Measurements from ENCODE around the gene NR3C1.

Gene NR3C1

GRCh38 chr5:143245929-143246561 is 157.4 kb downstream of the NR3C1 start:
- TF ChIP-seq CTCF (IDR thresholded peaks at IDR 0.05; ENCODE audit: borderline replicate concordance, control extremely low read depth, extremely low read depth, insufficient read depth, missing control alignments): no peak
- in situ Hi-C loops (cut with MboI; ENCODE audit: low sequenced_read_pairs, unreplicated experiment): no loop called here
- no peak for DNase-seq (ENCODE audit: low spot score)

- DNase-seq (ENCODE audit: low spot score): no peak
- in situ Hi-C loops (cut with MboI; ENCODE audit: low sequenced_read_pairs, unreplicated experiment): no loop called here
- TF ChIP-seq CTCF (IDR thresholded peaks at IDR 0.05; ENCODE audit: borderline replicate concordance, control extremely low read depth, extremely low read depth, insufficient read depth, missing control alignments): no peak
These were observed 158.5 kb downstream of the NR3C1 start for GRCh38 chr5:143244990-143245389.

- no peak for TF ChIP-seq CTCF (IDR thresholded peaks at IDR 0.05; ENCODE audit: borderline replicate concordance, control extremely low read depth, extremely low read depth, insufficient read depth, missing control alignments)
- in situ Hi-C loops (cut with MboI; ENCODE audit: low sequenced_read_pairs, unreplicated experiment): no loop called here
- no peak for DNase-seq (ENCODE audit: low spot score)
These were observed 159.3 kb downstream of the NR3C1 start for GRCh38 chr5:143244000-143244736.

- TF ChIP-seq CTCF (IDR thresholded peaks at IDR 0.05; ENCODE audit: borderline replicate concordance, control extremely low read depth, extremely low read depth, insufficient read depth, missing control alignments): no peak
- in situ Hi-C loops (cut with MboI; ENCODE audit: low sequenced_read_pairs, unreplicated experiment): no loop called here
- no peak for DNase-seq (ENCODE audit: low spot score)
These were observed 160.4 kb downstream of the NR3C1 start for GRCh38 chr5:143243103-143243502.

- in situ Hi-C loops (cut with MboI; ENCODE audit: low sequenced_read_pairs, unreplicated experiment): no loop called here
- no peak for DNase-seq (ENCODE audit: low spot score)
- no peak for TF ChIP-seq CTCF (IDR thresholded peaks at IDR 0.05; ENCODE audit: borderline replicate concordance, control extremely low read depth, extremely low read depth, insufficient read depth, missing control alignments)
These were observed 161.6 kb downstream of the NR3C1 start for GRCh38 chr5:143241892-143242291.

GRCh38 chr5:143239882-143240518 is 163.5 kb downstream of the NR3C1 start:
- no peak for TF ChIP-seq CTCF (IDR thresholded peaks at IDR 0.05; ENCODE audit: borderline replicate concordance, control extremely low read depth, extremely low read depth, insufficient read depth, missing control alignments)
- no peak for DNase-seq (ENCODE audit: low spot score)
- in situ Hi-C loops (cut with MboI; ENCODE audit: low sequenced_read_pairs, unreplicated experiment): no loop called here
